HG03025 (cell line): Measurements from ENCODE around the gene MAPRE3.

Experiments used
- ATAC-seq: cut with Tn5 transposase; IDR thresholded peaks from one replicate; pipeline ENCODE4 v1.9.1; 2021; ENCODE audit warnings: mild to moderate bottlenecking, moderate library complexity; ENCODE audit not compliant: unreplicated experiment, low FRiP score

MAPRE3 gene

GRCh38 chr2:26980971-26981370 is 10.5 kb downstream of the MAPRE3 start:
- no peak for ATAC-seq

GRCh38 chr2:26982102-26982742 is 11.8 kb downstream of the MAPRE3 start:
- ATAC-seq = no peak

- no peak for ATAC-seq
These were observed 13.3 kb downstream of the MAPRE3 start for GRCh38 chr2:26983746-26984145.

GRCh38 chr2:26985807-26986206 is 15.4 kb downstream of the MAPRE3 start:
- no peak for ATAC-seq

GRCh38 chr2:26986576-26986975 is 16.1 kb downstream of the MAPRE3 start:
- ATAC-seq = no peak

GRCh38 chr2:26988058-26988860 is 17.8 kb downstream of the MAPRE3 start:
- ATAC-seq = no peak

- no peak for ATAC-seq
These were observed 18.7 kb downstream of the MAPRE3 start for GRCh38 chr2:26989156-26989555.

GRCh38 chr2:26991717-26992116 is 21.3 kb downstream of the MAPRE3 start:
- no peak for ATAC-seq

- ATAC-seq = no peak
These were observed 23.3 kb downstream of the MAPRE3 start for GRCh38 chr2:26993768-26994167.

- no peak for ATAC-seq
These were observed 24.5 kb downstream of the MAPRE3 start for GRCh38 chr2:26994983-26995382.

- no peak for ATAC-seq
These were observed 27.0 kb downstream of the MAPRE3 start for GRCh38 chr2:26997394-26997793.

- no peak for ATAC-seq
These were observed 27.9 kb downstream of the MAPRE3 start for GRCh38 chr2:26998323-26998722.

GRCh38 chr2:27000228-27000627 is 29.8 kb downstream of the MAPRE3 start:
- no peak for ATAC-seq

GRCh38 chr2:27000995-27001394 is 30.6 kb downstream of the MAPRE3 start:
- ATAC-seq = no peak

GRCh38 chr2:27001950-27002349 is 31.5 kb downstream of the MAPRE3 start:
- no peak for ATAC-seq

GRCh38 chr2:27003007-27003406 is 32.6 kb downstream of the MAPRE3 start:
- no peak for ATAC-seq

- no peak for ATAC-seq
These were observed 33.4 kb downstream of the MAPRE3 start for GRCh38 chr2:27003857-27004256.

- ATAC-seq = no peak
These were observed 36.4 kb downstream of the MAPRE3 start for GRCh38 chr2:27006602-27007415.

GRCh38 chr2:27007416-27008374 is 37.3 kb downstream of the MAPRE3 start:
- no peak for ATAC-seq

GRCh38 chr2:27008678-27009077 is 38.2 kb downstream of the MAPRE3 start:
- ATAC-seq = no peak
